SIG-M5 treated with dmso at 0.1 percent for 504 hours (cell line): ENCODE measurements around the gene RNF10.
"Not testable (repeated sequence)": the region's sequence is repeated elsewhere in the genome, so short reads cannot be mapped to it uniquely, and the experiment has no call there.

ENCODE experiments used
- DNase-seq: peaks from one replicate; lab custom pipeline; 2025; ENCODE audit not compliant: unreplicated experiment; lab: John Stamatoyannopoulos, UW

The RNF10 gene

GRCh38 chr12:120611534-120611933, 77.4 kb downstream of the RNF10 start:
- not testable (repeated sequence) for DNase-seq

DNA sequence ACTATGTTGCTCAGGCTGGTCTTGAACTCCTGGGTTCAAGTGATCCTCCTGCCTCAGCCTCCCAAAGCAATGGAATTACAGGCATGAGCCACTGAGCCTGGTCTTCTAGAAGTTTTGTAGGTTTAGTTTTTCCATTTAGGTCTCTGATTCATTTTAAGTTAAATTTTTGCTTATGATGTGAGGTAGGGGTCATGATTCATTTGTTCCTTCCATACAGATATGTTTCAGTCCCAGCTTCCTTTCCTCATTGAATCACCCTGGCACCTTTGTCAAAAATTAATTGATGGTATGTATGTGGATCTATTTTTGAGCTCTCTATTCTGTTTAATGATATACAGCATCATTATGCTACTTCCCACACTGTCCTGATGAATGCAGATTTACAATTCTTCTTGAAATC, 80.7 kb downstream of the RNF10 start:
- DNase-seq = no peak

GRCh38 chr12:120617193-120617592, 83.0 kb downstream of the RNF10 start:
- not testable (repeated sequence) for DNase-seq

GRCh38 chr12:120617767-120618166, 83.6 kb downstream of the RNF10 start:
- DNase-seq = not testable (repeated sequence)

GRCh38 chr12:120618954-120619615, 84.9 kb downstream of the RNF10 start:
- no peak for DNase-seq

GRCh38 chr12:120620624-120621023, 86.5 kb downstream of the RNF10 start:
- DNase-seq = no peak

- no peak for DNase-seq
Observed at GRCh38 chr12:120625557-120626419, 91.6 kb downstream of the RNF10 start.
